K562 treated with DMSO at 1 percent for 24 hours (cell line): ENCODE data around the gene CLCN6. TPM values are rescaled to one million over a fixed set of nuclear protein-coding genes. Genes with fewer than 3 reads are reported as not detected.

Experiments used
- total RNA-seq: library from RNA; unstranded; fragments of 300-600 nt; gene quantifications from 2 replicates; pipeline ENCODE4 v1.2.3, GENCODE V29; 2022; ENCODE audit warnings: low read depth; ENCODE audit not compliant: insufficient read depth

CLCN6 gene, protein sequence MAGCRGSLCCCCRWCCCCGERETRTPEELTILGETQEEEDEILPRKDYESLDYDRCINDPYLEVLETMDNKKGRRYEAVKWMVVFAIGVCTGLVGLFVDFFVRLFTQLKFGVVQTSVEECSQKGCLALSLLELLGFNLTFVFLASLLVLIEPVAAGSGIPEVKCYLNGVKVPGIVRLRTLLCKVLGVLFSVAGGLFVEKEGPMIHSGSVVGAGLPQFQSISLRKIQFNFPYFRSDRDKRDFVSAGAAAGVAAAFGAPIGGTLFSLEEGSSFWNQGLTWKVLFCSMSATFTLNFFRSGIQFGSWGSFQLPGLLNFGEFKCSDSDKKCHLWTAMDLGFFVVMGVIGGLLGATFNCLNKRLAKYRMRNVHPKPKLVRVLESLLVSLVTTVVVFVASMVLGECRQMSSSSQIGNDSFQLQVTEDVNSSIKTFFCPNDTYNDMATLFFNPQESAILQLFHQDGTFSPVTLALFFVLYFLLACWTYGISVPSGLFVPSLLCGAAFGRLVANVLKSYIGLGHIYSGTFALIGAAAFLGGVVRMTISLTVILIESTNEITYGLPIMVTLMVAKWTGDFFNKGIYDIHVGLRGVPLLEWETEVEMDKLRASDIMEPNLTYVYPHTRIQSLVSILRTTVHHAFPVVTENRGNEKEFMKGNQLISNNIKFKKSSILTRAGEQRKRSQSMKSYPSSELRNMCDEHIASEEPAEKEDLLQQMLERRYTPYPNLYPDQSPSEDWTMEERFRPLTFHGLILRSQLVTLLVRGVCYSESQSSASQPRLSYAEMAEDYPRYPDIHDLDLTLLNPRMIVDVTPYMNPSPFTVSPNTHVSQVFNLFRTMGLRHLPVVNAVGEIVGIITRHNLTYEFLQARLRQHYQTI
- total RNA-seq, result 8.8 and 11.3 TPM in 2 replicates

DNA sequence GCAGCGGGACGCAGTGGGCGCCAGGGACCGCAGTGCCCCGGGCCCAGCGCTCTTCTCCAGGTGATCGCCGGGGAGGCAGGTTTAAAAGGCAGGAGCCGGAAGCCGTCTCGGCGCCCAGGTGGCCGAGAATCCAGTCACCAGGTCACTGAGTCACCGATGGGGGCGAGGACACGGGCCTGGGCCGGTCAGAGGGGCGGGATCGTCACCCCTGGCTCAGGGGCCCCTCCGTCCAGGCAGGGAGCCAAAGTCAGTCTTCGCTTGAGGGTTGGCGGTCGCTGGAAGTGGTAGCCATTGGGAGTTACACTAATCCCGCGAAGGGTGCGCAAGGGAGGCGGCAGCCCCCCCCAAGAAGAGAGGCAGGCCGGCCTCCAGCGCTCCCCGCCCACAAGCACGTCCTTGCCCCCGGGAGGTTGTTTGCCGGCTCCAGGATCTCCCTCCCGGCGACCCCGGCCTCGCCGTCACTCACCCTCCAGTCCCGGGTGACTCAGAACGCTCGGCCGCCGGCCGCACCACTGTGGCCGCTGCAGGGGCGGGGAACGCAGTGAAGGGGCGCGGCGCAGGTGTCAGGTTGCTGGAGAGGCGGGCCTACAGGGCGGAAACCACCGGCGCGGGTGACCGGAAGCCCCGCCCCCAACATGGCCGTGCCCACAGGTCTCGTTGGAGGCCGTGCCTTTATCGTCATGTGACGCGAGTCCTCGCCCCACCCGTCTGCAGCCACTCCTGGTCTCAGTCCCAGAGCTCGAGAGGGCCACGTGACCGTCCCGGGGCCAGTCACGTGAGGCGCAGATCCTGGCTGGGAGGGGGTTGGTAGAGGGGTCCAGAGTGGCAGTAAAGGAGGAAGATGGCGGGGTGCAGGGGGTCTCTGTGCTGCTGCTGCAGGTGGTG is at the start of gene CLCN6, which contains the start of gene MTHFR:
CLCN6 (plus strand) TSS at position 770 of the 885 bp plus-strand sequence; CDS start at position 842, 72 bp downstream.
MTHFR (minus strand) TSS at position 543 of the 885 bp plus-strand sequence. CDS start 2,848 bp downstream, outside the sequence.

DNA sequence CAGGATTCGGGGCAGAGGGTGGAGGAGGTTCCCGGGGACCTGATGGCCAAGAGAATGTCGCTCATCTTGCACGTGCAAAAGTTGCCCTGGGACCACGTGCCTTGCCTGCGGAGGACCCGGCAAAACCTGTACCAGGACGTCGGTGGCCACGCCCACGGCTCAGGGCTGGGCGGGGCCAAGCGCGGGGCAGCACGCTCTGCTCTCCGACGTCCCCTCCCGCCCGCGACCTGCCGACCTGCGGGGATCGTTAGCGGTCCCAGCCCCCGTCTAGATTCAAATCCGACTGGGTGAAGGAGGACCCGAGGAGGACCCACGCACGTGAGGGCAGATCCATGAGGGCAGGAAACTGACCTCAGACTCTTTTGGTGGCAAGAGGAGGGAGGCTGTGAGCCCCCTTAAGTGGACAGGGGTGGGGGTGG is 44.0 kb upstream of the CLCN6 start, which contains the start of gene C1orf167:
C1orf167 (plus strand) TSS at position 206 of the 419 bp plus-strand sequence. CDS start 2,208 bp downstream, outside the sequence.

DNA sequence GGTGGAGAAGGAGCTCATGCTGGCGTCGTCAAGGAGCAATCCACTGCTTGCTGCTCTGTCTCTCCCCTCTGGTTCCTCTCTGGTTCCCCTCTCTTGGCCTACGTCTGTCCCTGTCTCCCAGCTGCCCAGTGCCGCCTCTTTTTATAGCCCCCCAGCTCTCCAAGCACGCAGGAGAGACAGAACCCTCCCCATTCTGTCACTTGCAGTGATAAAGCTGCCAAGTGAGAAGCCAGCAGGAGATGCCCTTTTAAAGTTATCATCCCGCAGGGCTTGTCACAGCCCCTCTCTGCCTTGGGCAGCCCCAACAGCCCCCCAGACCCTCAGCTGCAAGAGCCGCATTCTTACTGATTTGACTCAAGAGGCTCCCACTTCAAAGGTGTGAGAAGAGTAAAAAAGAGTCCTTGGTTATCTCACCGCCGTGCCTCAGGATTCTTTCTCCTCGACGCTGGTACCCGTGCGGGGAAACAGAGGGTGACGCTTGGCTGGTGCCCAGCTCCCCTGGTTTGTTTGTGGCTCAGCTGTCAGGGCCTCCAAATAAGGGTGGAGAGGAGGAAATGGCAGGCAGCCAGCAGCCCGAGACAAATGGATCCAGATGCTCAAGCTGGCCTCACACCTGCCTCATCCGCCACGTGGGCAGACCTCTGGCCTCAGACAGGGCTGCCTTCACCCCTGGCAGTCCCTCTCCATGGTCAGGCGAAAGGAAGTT is 41.8 kb downstream of the CLCN6 start, which contains the start of gene NPPA:
NPPA (minus strand) TSS at position 117 of the 706 bp plus-strand sequence; CDS start at position 18, 99 bp downstream.

DNA sequence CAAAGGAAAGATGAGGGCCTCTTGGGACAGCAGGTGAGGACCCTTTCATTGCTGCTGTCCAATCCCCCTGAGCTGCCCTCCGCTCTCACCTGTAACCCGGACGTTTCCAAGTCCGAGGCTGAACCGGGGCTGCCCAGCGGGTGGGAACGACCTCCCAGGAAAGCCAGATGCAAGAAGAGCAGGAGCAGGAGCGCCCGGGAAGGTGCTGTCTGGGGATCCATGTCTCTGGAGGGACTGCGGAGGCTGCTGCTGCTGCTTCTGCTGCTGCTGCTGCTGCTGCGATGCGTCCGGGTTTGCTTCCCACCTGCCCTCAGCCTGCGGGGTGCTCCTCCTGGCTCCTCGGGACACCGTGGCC is 52.6 kb downstream of the CLCN6 start, which contains the start of gene NPPB:
NPPB (minus strand) TSS at position 333 of the 355 bp plus-strand sequence; CDS start at position 221, 112 bp downstream.

Other genes with a start within 250 kb of the CLCN6 start
- 7.5 and 10.0 TPM in 2 replicates for gene FBXO2, start 151.8 kb upstream of the CLCN6 start, total RNA-seq
- 15.2 and 17.6 TPM in 2 replicates for gene FBXO44, start 151.3 kb upstream of the CLCN6 start, total RNA-seq
- 45.8 and 46.7 TPM in 2 replicates for gene FBXO6, start 142.0 kb upstream of the CLCN6 start, total RNA-seq
- gene MAD2L2, start 125.0 kb upstream of the CLCN6 start, total RNA-seq, result 284 and 286 TPM in 2 replicates
- not detected in 2 replicates for gene DRAXIN, start 114.5 kb upstream of the CLCN6 start, total RNA-seq
- 195 and 209 TPM in 2 replicates for gene AGTRAP, start 70.1 kb upstream of the CLCN6 start, total RNA-seq
- gene C1orf167, start 44.0 kb upstream of the CLCN6 start, total RNA-seq, result 0.19 and 11.9 TPM in 2 replicates
- 98.0 and 102 TPM in 2 replicates for gene MTHFR, start 227 bp upstream of the CLCN6 start, total RNA-seq
- gene NPPA, start 41.6 kb downstream of the CLCN6 start, total RNA-seq, result not detected in 2 replicates
- gene NPPB, start 52.8 kb downstream of the CLCN6 start, total RNA-seq, result not detected in 2 replicates
- gene KIAA2013, start 120.2 kb downstream of the CLCN6 start, total RNA-seq, result 172 TPM in 2 replicates
- 193 and 194 TPM in 2 replicates for gene PLOD1, start 128.5 kb downstream of the CLCN6 start, total RNA-seq
- gene MFN2, start 174.3 kb downstream of the CLCN6 start, total RNA-seq, result 93.2 and 95.6 TPM in 2 replicates
- gene MIIP, start 213.3 kb downstream of the CLCN6 start, total RNA-seq, result 130 and 160 TPM in 2 replicates